HepG2 (cell line): ENCODE data around the gene TPD52L2. TPM values are rescaled to one million over a fixed set of nuclear protein-coding genes. Genes with fewer than 3 reads are reported as not detected.
A peak's percentile ranks its signal among the peaks of the same experiment; 100 is the strongest.

Source experiments
- ARNT2 ChIP-seq: sonication (generic); formaldehyde crosslinking; IDR thresholded peaks from 2 replicates; pipeline ENCODE4 v1.8.0; 2022; ENCODE audit warnings: mild to moderate bottlenecking, low read depth, missing genetic modification reagents, moderate library complexity
- CEBPZ ChIP-seq: IDR thresholded peaks from 2 replicates; pipeline ENCODE4 v1.6.1; 2012; ENCODE audit warnings: low read length, improper control_type of control experiment
- CSRNP2 ChIP-seq: sonication (generic); formaldehyde crosslinking; conservative IDR thresholded peaks from 2 replicates; pipeline ENCODE4 v1.8.0; 2022; ENCODE audit warnings: low read depth, missing genetic modification reagents
- JDP2 ChIP-seq: sonication (generic); formaldehyde crosslinking; IDR thresholded peaks from 2 replicates; pipeline ENCODE4 v1.8.1; 2022; ENCODE audit warnings: missing genetic modification reagents, borderline replicate concordance
- KLF13 ChIP-seq: sonication (generic); formaldehyde crosslinking; IDR thresholded peaks from 2 replicates; pipeline ENCODE4 v1.4.0; 2020; ENCODE audit warnings: mild to moderate bottlenecking, missing genetic modification reagents
- SP5 ChIP-seq: IDR thresholded peaks from 2 replicates; pipeline ENCODE4 v1.6.1; 2016; ENCODE audit warnings: low read depth, borderline replicate concordance
- TBX2 ChIP-seq: sonication (generic); formaldehyde crosslinking; IDR thresholded peaks from 2 replicates; pipeline ENCODE4 v1.5.0; 2020; ENCODE audit warnings: missing genetic modification reagents, mild to moderate bottlenecking, borderline replicate concordance
- ZC3H13 ChIP-seq: sonication (generic); formaldehyde crosslinking; IDR thresholded peaks from 2 replicates; pipeline ENCODE4 v1.8.1; 2023; ENCODE audit warnings: mild to moderate bottlenecking, missing genetic modification reagents, moderate library complexity
- ZNF138 ChIP-seq: sonication (generic); formaldehyde crosslinking; IDR thresholded peaks from 2 replicates; pipeline ENCODE4 v1.5.0; 2020; ENCODE audit warnings: mild to moderate bottlenecking, low read depth, missing genetic modification reagents
- ZNF17 ChIP-seq: sonication (generic); formaldehyde crosslinking; IDR thresholded peaks from 2 replicates; pipeline ENCODE4 v1.5.0; 2020; ENCODE audit warnings: mild to moderate bottlenecking, missing genetic modification reagents
- ZNF33B ChIP-seq: sonication (generic); formaldehyde crosslinking; IDR thresholded peaks from 2 replicates; pipeline ENCODE4 v1.5.1; 2020; ENCODE audit warnings: mild to moderate bottlenecking, missing genetic modification reagents
- ZNF564 ChIP-seq: sonication (generic); formaldehyde crosslinking; IDR thresholded peaks from 2 replicates; pipeline ENCODE4 v1.8.1; 2023; ENCODE audit warnings: mild to moderate bottlenecking, missing genetic modification reagents
- ZNF678 ChIP-seq: sonication (generic); formaldehyde crosslinking; IDR thresholded peaks from 2 replicates; pipeline ENCODE4 v1.4.0; 2020; ENCODE audit warnings: mild to moderate bottlenecking, missing genetic modification reagents
- ZNF720 ChIP-seq: sonication (generic); formaldehyde crosslinking; IDR thresholded peaks from 2 replicates; pipeline ENCODE4 v1.4.0; 2020; ENCODE audit warnings: missing genetic modification reagents
- ZSCAN5A ChIP-seq: sonication (generic); formaldehyde crosslinking; IDR thresholded peaks from 2 replicates; pipeline ENCODE4 v1.8.0; 2022; ENCODE audit warnings: mild to moderate bottlenecking, missing genetic modification reagents, borderline replicate concordance
- polyA plus RNA-seq, 8 experiments: library from polyadenylated mRNA; depleted of rRNA in 3 of 8; stranded (reverse) in 7 of 8; unstranded in 1 of 8; fragments of >200 nt; fragmentation: Illumina TruSeq in 4 of 8; extraction: Trizol in 4 of 8; gene quantifications; 2 replicates each; pipeline versions ENCODE4 v1.2.1 to v1.2.3, GENCODE V29; 2011 to 2016; ENCODE audit warnings: low read depth in 4 of 8, missing spikeins in 1 of 8, mixed read lengths in 1 of 8; ENCODE audit not compliant: insufficient read depth in 1 of 8
- total RNA-seq, 5 experiments: library from RNA; depleted of rRNA; stranded (reverse); fragments of >200 nt; fragmentation: Illumina TruSeq; extraction: Trizol; gene quantifications; 2 replicates each; pipeline ENCODE4 v1.2.3, GENCODE V29; 2016; ENCODE audit warnings: low read depth in 1 of 5
- TF ChIP-seq, protein P1 (sequence below): sonication (generic); formaldehyde crosslinking; IDR thresholded peaks from 2 replicates; pipeline ENCODE4 v1.5.1; 2020; ENCODE audit warnings: mild to moderate bottlenecking, missing genetic modification reagents, borderline replicate concordance

Gene TPD52L2
- total and polyA plus RNA-seq, 2 of the 13 experiments (the other 11 are each of a cell fraction or from before 2014, with no cell fraction given), result 156 to 184 TPM

DNA sequence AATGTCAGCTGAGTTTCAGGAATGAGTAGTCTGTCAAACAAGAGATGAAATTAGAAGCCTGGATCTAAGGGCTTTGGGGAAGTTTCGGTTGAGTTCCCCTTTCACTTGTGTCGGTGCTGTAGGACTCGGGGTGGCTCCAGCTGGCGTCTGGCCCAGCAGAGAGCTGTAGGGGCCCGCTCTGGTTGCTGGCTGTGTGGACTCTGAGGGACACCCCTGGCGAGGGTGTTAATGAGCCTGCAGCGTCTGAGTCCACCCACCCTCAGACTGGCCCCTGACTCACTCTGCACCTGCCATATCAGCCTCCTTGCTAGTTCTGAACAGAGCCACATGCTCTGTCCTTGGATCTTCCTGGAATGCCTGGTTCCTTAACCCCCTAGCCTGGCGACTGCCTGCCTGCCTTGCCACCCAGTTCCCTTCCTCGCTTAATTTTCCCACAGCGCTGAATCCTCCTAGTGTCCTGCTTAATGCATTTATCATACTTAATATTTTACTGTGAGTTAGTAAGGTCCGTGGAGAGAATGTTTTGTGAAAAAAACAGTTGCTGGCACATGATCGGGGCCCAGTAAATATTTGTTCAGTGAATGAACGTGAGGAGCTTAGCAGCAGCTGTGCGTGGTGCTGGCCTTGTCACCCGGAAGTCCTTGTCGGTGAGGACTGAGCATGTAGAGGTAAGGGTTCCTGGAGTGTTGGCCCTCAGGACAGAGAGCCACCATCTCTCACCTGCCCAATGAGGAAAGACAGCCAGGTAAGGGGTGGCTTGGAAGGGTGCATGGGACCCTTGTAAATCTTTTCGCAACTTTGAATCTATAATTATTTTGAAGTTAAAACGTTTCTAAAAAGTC lies 31.4 kb downstream of the TPD52L2 start (continued):
- TF ChIP-seq CEBPZ, result no peak
- no peak for TF ChIP-seq ZC3H13 (CRISPR knock-in tag)
- TF ChIP-seq KLF13 (CRISPR knock-in tag), result no peak
- no peak for TF ChIP-seq CSRNP2
- TF ChIP-seq ZNF564 (CRISPR knock-in tag), result peak; percentile 56; the same call in 1 of the 2 replicates
- TF ChIP-seq TBX2 (CRISPR knock-in tag), result peak; percentile 96
- TF ChIP-seq JDP2, result no peak
- TF ChIP-seq, protein P1, sequence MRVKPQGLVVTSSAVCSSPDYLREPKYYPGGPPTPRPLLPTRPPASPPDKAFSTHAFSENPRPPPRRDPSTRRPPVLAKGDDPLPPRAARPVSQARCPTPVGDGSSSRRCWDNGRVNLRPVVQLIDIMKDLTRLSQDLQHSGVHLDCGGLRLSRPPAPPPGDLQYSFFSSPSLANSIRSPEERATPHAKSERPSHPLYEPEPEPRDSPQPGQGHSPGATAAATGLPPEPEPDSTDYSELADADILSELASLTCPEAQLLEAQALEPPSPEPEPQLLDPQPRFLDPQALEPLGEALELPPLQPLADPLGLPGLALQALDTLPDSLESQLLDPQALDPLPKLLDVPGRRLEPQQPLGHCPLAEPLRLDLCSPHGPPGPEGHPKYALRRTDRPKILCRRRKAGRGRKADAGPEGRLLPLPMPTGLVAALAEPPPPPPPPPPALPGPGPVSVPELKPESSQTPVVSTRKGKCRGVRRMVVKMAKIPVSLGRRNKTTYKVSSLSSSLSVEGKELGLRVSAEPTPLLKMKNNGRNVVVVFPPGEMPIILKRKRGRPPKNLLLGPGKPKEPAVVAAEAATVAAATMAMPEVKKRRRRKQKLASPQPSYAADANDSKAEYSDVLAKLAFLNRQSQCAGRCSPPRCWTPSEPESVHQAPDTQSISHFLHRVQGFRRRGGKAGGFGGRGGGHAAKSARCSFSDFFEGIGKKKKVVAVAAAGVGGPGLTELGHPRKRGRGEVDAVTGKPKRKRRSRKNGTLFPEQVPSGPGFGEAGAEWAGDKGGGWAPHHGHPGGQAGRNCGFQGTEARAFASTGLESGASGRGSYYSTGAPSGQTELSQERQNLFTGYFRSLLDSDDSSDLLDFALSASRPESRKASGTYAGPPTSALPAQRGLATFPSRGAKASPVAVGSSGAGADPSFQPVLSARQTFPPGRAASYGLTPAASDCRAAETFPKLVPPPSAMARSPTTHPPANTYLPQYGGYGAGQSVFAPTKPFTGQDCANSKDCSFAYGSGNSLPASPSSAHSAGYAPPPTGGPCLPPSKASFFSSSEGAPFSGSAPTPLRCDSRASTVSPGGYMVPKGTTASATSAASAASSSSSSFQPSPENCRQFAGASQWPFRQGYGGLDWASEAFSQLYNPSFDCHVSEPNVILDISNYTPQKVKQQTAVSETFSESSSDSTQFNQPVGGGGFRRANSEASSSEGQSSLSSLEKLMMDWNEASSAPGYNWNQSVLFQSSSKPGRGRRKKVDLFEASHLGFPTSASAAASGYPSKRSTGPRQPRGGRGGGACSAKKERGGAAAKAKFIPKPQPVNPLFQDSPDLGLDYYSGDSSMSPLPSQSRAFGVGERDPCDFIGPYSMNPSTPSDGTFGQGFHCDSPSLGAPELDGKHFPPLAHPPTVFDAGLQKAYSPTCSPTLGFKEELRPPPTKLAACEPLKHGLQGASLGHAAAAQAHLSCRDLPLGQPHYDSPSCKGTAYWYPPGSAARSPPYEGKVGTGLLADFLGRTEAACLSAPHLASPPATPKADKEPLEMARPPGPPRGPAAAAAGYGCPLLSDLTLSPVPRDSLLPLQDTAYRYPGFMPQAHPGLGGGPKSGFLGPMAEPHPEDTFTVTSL (CRISPR knock-in tag), result no peak
- peak; percentile 50 for TF ChIP-seq ARNT2 (CRISPR knock-in tag)
- TF ChIP-seq ZNF720, result no peak
- TF ChIP-seq SP5, result peak; percentile 40; the same call in 1 of the 2 replicates
- TF ChIP-seq ZNF33B (CRISPR knock-in tag), result peak; percentile 73; the same call in 1 of the 2 replicates
- TF ChIP-seq ZNF678, result no peak
- TF ChIP-seq ZSCAN5A, result peak; percentile 77
- no peak for TF ChIP-seq ZNF17
- TF ChIP-seq ZNF138 (CRISPR knock-in tag), result no peak
